Measurements from ENCODE around the gene GDPD5. TPM values are rescaled to one million over a fixed set of nuclear protein-coding genes. Genes with fewer than 3 reads are reported as not detected.

The GDPD5 gene
- polyA plus RNA-seq, 1 experiment, result 7.7 TPM

DNA sequence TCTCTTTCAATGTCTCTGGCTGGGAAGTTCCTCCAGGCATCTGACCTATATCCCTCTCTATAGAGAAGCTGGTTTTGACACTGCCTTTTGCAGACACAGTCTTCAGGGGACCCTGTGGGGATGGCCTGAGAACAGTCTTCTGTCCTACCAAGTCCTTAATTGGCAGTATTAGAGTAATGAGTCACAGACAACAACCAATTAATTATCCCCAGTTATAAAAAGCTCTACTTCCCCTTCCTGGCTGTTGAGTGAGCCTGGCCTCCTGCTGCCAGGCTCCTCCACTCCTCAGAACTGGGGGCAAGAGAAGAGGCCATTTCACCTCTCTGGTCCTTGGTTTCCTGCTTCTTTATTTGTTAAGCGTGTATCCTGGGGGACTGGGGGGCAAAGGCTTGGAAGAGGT is 51.5 kb downstream of the GDPD5 start:
- ChIA-PET CTCF (interaction anchor here (0.6 kb wide), 1 partner anchor 29 kb away, joined by 3 read pairs; no protein-coding TSS in a partner anchor), POLR2A (interaction anchor here (0.6 kb wide), 1 partner anchor 52 kb away, joined by 12 read pairs; the partner anchor contains the start of gene GDPD5)
- no peaks in the 10 kb centered on the region; the same call in 1 of the 2 replicates for H3K36me3 ChIP-seq (ENCODE audit: control insufficient read depth, insufficient read depth, low read length)
- no peak overlapping the region for H3K4me3 ChIP-seq (ENCODE audit: low read depth, low read length)
- H3K27me3 ChIP-seq (ENCODE audit: control insufficient read depth, insufficient read depth, low read length), result no peaks in the 10 kb centered on the region
- TF ChIP-seq, protein P1, sequence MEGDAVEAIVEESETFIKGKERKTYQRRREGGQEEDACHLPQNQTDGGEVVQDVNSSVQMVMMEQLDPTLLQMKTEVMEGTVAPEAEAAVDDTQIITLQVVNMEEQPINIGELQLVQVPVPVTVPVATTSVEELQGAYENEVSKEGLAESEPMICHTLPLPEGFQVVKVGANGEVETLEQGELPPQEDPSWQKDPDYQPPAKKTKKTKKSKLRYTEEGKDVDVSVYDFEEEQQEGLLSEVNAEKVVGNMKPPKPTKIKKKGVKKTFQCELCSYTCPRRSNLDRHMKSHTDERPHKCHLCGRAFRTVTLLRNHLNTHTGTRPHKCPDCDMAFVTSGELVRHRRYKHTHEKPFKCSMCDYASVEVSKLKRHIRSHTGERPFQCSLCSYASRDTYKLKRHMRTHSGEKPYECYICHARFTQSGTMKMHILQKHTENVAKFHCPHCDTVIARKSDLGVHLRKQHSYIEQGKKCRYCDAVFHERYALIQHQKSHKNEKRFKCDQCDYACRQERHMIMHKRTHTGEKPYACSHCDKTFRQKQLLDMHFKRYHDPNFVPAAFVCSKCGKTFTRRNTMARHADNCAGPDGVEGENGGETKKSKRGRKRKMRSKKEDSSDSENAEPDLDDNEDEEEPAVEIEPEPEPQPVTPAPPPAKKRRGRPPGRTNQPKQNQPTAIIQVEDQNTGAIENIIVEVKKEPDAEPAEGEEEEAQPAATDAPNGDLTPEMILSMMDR (IDR thresholded peaks at IDR 0.05; ENCODE audit: insufficient read depth, low read depth, low read length), result no peak
- no peak for DNase-seq (ENCODE audit: low read depth)

DNA sequence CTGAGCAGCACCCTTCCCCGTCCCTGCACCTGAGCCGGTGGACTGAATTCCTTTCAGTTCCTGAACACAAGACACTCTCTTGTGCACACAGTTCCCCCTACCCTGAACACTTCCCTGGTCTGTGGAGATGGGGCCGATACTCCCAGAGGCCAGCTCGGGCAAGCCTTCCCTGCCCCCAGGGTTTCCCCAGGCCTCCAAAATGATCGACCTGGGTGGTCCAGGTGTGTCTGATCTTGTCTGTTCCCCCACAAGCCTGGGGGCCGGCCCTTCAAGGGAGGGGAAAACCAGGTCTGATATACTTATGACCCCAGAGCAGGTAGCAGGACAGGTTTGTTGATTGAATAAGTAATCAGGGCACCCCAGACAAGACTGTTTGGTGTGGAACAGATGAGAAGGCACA is 52.1 kb downstream of the GDPD5 start:
- no peaks in the 10 kb centered on the region; the same call in 1 of the 2 replicates for H3K36me3 ChIP-seq (ENCODE audit: control insufficient read depth, insufficient read depth, low read length)
- no peak overlapping the region for H3K4me3 ChIP-seq (ENCODE audit: low read depth, low read length)
- ChIA-PET POLR2A (no interaction called here), CTCF (interaction anchor here (0.6 kb wide), 1 partner anchor 29 kb away, joined by 3 read pairs; no protein-coding TSS in a partner anchor)
- DNase-seq (ENCODE audit: low read depth), result no peak
- no peaks in the 10 kb centered on the region for H3K27me3 ChIP-seq (ENCODE audit: control insufficient read depth, insufficient read depth, low read length)
- TF ChIP-seq, protein P1 (IDR thresholded peaks at IDR 0.05; ENCODE audit: insufficient read depth, low read depth, low read length), result no peak

DNA sequence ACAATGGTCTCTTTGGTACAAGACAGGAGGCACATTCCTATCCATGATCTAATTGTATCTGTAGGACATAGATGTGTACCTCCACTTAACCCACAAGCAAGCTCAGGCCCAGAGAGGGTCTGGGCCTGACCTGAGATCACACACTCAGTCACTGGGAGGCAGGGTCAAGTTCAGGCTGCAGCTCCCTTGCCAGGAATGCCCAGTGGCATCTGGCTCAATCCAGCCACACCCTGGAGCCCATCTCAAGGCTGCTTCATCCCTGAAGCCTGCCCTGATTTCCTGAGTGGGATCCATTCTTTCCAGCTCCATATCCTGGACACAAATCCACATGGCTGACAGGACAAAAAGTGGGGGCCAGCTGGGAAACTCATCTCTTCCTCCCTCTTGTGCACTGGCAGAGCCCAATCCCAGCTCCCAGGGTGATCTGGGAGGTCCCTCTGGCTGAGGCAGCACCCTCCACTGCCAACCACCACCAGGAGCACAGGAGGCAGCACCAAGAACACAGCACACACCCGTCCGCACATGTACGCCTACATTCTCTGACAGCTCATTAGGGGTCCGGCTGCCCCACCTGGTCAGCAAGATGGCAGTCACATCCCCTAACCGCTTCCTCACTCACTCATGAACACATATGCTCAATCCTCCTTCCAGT is 53.5 kb downstream of the GDPD5 start:
- H3K4me3 ChIP-seq (ENCODE audit: low read depth, low read length), result no peak overlapping the region
- ChIA-PET POLR2A (no interaction called here), CTCF (no interaction called here)
- no peaks in the 10 kb centered on the region; the same call in 1 of the 2 replicates for H3K36me3 ChIP-seq (ENCODE audit: control insufficient read depth, insufficient read depth, low read length)
- no peak for DNase-seq (ENCODE audit: low read depth)
- no peaks in the 10 kb centered on the region for H3K27me3 ChIP-seq (ENCODE audit: control insufficient read depth, insufficient read depth, low read length)
- TF ChIP-seq, protein P1 (IDR thresholded peaks at IDR 0.05; ENCODE audit: insufficient read depth, low read depth, low read length), result no peak

DNA sequence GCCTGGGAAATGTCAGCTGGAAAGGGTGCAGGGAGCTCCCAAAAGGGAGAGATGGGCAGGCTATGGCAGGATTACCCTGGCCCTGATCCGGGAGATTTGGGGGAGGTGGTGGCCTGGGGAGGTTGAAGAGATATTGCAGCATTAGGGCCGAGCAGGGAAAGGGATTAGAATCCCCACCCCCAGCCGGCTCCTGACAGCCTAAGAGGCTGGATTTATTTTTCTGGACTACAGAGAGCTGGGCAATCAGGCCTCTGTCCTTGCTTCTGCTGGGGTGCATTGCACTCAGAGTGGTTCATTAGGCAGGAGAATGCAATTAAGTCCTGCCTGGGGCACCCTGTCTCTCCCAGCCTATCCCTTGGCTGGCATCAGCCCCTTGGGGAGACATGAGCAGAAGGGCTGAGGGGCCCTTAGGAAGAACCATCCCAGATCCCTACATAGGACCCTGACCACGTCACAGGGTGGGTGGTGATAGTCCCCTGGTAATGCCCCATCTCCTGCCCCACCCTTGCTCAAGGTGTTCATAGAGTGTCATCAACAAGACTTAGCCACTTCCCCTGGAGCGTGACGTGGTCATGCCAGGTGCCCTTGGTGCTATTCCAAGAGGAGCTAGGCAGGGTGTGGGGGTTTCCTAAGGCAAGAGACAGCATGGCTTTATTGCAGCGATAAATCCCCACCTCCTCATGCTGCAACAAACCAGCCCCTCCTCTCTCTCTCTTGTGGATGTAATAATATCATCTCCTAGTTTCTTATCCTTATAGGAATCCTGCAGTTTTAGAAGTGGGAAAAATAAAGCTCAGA is 54.4 kb downstream of the GDPD5 start:
- Histone ChIP-seq H3K27me3 (ENCODE audit: control insufficient read depth, insufficient read depth, low read length) (no peaks in the 10 kb centered on the region), H3K4me3 (ENCODE audit: low read depth, low read length) (no peak overlapping the region), H3K36me3 (ENCODE audit: control insufficient read depth, insufficient read depth, low read length) (no peaks in the 10 kb centered on the region)
- CTCF ChIA-PET, result interaction anchor here (0.7 to 1.2 kb wide), 2 partner anchors 11 to 24 kb away, joined by 3 read pairs; no protein-coding TSS in a partner anchor
- POLR2A ChIA-PET, result no interaction called here
- TF ChIP-seq, protein P1 (IDR thresholded peaks at IDR 0.05; ENCODE audit: insufficient read depth, low read depth, low read length), result no peak
- DNase-seq (ENCODE audit: low read depth), result no peak

DNA sequence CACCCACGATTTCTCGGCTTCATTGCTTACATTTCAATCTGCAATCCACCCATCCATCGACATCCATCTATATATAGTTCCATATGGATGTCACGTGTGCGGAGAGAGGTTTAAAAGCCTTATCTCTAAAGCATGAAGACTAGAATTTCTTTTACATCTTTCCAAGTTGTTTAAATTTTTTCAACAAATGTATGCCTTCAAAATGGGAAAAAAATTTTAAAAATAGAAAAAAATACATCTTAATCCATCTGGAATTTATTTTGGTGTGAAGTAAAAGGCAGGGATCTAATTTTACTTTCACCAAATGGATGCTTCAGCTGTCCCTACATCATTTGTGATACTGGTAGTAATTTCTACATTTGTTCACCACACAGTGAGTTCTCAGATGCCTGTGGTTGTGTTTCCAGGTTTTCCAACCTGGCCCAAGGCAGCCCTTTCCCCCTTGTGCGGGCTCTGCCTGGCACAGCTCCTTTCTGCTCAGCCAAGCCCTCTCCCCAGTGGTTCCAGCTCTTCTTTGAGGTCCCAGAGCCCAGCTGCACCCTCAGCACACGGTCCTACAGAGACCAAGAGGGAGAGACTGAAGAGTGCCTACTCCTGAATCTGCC is 55.2 kb downstream of the GDPD5 start:
- POLR2A ChIA-PET, result no interaction called here
- TF ChIP-seq, protein P1 (IDR thresholded peaks at IDR 0.05; ENCODE audit: insufficient read depth, low read depth, low read length), result no peak

More for the DNA sequence above, 55.2 kb downstream of the GDPD5 start:
- Histone ChIP-seq H3K4me3 (ENCODE audit: low read depth, low read length) (no peak overlapping the region), H3K27me3 (ENCODE audit: control insufficient read depth, insufficient read depth, low read length) (no peaks in the 10 kb centered on the region), H3K36me3 (ENCODE audit: control insufficient read depth, insufficient read depth, low read length) (no peaks in the 10 kb centered on the region)
- DNase-seq (ENCODE audit: low read depth), result no peak
- CTCF ChIA-PET, result interaction anchor here (0.7 to 1.2 kb wide), 2 partner anchors 10 to 25 kb away, joined by 3 read pairs; no protein-coding TSS in a partner anchor

All from BJ (cell line).